GM12891 (cell line): ENCODE measurements around the gene RACGAP1.

Experiments
- PAX5 ChIP-seq: IDR thresholded peaks from 2 replicates; pipeline ENCODE4 v1.6.1; 2011; ENCODE audit warnings: low read length, moderate library complexity, mild to moderate bottlenecking; ENCODE audit not compliant: insufficient read depth, severe bottlenecking
- POLR2A ChIP-seq: IDR thresholded peaks from 2 replicates; pipeline ENCODE4 v1.6.1; 2011; ENCODE audit warnings: low read depth, low read length, control low read depth
- POLR2AphosphoS5 ChIP-seq: IDR thresholded peaks from 2 replicates; pipeline ENCODE4 v1.6.1; 2011; ENCODE audit warnings: low read depth, low read length, control low read depth
- POU2F2 ChIP-seq: IDR thresholded peaks from 2 replicates; pipeline ENCODE4 v1.6.1; 2011; ENCODE audit warnings: low read depth, mild to moderate bottlenecking, control low read depth, low read length, moderate library complexity
- SPI1 ChIP-seq: IDR thresholded peaks from 2 replicates; pipeline ENCODE4 v1.6.1; 2011; ENCODE audit warnings: low read depth, low read length, control low read depth
- TAF1 ChIP-seq: IDR thresholded peaks from 2 replicates; pipeline ENCODE4 v1.6.1; 2011; ENCODE audit warnings: low read depth, low read length, control low read depth

- TF ChIP-seq POLR2A (no peak), TAF1 (no peak), POLR2AphosphoS5 (no peak), PAX5 (no peak), POU2F2 (no peak), SPI1 (no peak)
Measured at GRCh38 chr12:50058743-50059312, 33.5 kb upstream of the RACGAP1 start.
